ENCODE measurements around the gene AKAP1. TPM values are rescaled to one million over a fixed set of nuclear protein-coding genes. Genes with fewer than 3 reads are reported as not detected.

AKAP1 gene
- total RNA-seq, 1 experiment from 2014 or later: 34.9 TPM

DNA sequence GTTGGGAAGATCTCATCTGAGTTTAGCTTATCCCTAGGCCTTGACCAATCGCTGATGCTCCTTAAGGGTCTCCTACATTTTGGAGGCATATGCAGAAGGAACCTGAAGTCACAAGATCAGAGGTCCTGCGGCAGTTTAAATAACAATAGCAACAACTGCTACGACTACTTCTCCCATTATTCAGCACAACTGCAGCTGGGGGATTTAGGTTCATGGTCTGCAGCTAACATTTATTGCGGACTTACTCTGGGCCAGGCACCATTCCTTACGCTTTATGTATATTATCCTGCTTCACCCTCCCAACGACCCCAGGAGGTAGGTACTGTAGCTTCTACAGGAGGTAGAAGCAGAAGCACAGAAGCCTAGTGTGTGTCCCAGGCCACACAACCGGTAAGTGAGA lies 59.5 kb downstream of the AKAP1 start:
- BruUV-seq (replicated peaks): no TSS peak
- Histone ChIP-seq H2AFZ (no peak overlapping the region), H4K20me1 (ENCODE audit: insufficient read depth) (no peaks in the 10 kb centered on the region), H3K4me2 (no peak overlapping the region), H3K4me1 (replicated peaks; ENCODE audit: insufficient read depth) (no peaks in the 10 kb centered on the region), H3K79me2 (ENCODE audit: low read depth) (no peaks in the 10 kb centered on the region), H3K27ac (no peak overlapping the region), H3K9me2 (ENCODE audit: insufficient read depth) (no peaks in the 10 kb centered on the region), H3K27me3 (ENCODE audit: insufficient read depth, low read depth) (peaks cover 68% of the 10 kb centered on the region), H3K9me3 (ENCODE audit: insufficient read depth, low read depth) (no peaks in the 10 kb centered on the region), H3K36me3 (ENCODE audit: low read depth) (no peaks in the 10 kb centered on the region), H3F3A (ENCODE audit: insufficient read depth, low read depth) (no peaks in the 10 kb centered on the region), H3K4me3 (no peak overlapping the region)
- TF ChIP-seq, protein P1, sequence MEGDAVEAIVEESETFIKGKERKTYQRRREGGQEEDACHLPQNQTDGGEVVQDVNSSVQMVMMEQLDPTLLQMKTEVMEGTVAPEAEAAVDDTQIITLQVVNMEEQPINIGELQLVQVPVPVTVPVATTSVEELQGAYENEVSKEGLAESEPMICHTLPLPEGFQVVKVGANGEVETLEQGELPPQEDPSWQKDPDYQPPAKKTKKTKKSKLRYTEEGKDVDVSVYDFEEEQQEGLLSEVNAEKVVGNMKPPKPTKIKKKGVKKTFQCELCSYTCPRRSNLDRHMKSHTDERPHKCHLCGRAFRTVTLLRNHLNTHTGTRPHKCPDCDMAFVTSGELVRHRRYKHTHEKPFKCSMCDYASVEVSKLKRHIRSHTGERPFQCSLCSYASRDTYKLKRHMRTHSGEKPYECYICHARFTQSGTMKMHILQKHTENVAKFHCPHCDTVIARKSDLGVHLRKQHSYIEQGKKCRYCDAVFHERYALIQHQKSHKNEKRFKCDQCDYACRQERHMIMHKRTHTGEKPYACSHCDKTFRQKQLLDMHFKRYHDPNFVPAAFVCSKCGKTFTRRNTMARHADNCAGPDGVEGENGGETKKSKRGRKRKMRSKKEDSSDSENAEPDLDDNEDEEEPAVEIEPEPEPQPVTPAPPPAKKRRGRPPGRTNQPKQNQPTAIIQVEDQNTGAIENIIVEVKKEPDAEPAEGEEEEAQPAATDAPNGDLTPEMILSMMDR (conservative IDR thresholded peaks at IDR 0.05): no peak
- no peak for TF ChIP-seq EZH2 (IDR thresholded peaks at IDR 0.05; ENCODE audit: low read depth)
- ChIA-PET POLR2A (ENCODE audit: unreplicated experiment) (no interaction called here), CTCF (no interaction called here)
- no peak for DNase-seq
- intact Hi-C loops (cut with micrococcal nuclease; ENCODE audit: unreplicated experiment): no loop called here

DNA sequence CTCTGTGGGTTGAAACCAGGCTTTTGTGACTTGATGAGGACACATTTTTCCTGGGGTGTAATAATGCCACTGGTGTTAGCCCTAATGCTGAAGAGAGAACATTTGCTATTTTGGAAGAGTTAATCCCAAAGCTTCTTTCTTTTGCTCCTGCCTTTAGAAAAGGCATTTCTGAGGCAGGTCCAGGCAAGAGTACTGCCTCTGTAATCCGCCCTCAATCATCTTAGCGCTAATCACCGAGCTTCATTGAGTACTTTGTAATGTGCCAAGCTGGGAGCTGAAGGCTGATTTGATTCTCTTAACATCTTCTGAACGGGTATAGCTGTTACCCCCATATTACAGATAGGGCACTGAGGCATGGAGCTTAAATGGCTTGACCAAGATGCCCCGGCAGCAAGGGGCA lies 60.3 kb downstream of the AKAP1 start:
- intact Hi-C loops (cut with micrococcal nuclease; ENCODE audit: unreplicated experiment): no loop called here
- no peak overlapping the region for H3K4me2 ChIP-seq
- H3K36me3 ChIP-seq (ENCODE audit: low read depth): no peaks in the 10 kb centered on the region
- H3K79me2 ChIP-seq (ENCODE audit: low read depth): no peaks in the 10 kb centered on the region
- H3K27ac ChIP-seq: no peak overlapping the region
- ChIA-PET CTCF (no interaction called here), POLR2A (ENCODE audit: unreplicated experiment) (no interaction called here)
- peaks cover 75% of the 10 kb centered on the region for H3K27me3 ChIP-seq (ENCODE audit: insufficient read depth, low read depth)
- H3K9me2 ChIP-seq (ENCODE audit: insufficient read depth): no peaks in the 10 kb centered on the region
- no peak overlapping the region for H3K4me3 ChIP-seq
- no peak for DNase-seq
- H3K9me3 ChIP-seq (ENCODE audit: insufficient read depth, low read depth): no peaks in the 10 kb centered on the region
- no peaks in the 10 kb centered on the region for H4K20me1 ChIP-seq (ENCODE audit: insufficient read depth)
- no peaks in the 10 kb centered on the region for H3F3A ChIP-seq (ENCODE audit: insufficient read depth, low read depth)
- no peaks in the 10 kb centered on the region for H3K4me1 ChIP-seq (replicated peaks; ENCODE audit: insufficient read depth)
- TF ChIP-seq, protein P1 (conservative IDR thresholded peaks at IDR 0.05): no peak
- no peak for TF ChIP-seq EZH2 (IDR thresholded peaks at IDR 0.05; ENCODE audit: low read depth)
- no peak overlapping the region for H2AFZ ChIP-seq
- BruUV-seq (replicated peaks): no TSS peak

DNA sequence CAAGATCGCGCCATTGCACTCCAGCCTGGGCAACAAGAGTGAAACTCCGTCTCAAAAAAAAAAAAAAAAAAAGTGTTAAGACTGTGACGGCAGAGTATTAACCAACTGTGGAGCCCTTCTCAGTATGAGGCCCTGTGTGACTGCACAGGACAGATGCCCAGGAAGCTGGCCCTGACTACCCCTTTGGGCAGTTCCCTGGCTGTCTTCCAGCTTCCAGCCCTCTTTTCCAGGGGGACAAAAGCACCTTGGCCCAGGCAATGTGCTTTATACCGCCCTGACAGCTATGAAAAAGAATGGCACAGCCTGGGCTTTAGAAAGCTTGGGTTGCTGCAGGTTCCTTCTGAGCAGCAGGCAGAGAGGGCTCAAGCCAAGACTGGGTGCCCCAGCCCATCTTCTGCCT lies 61.2 kb downstream of the AKAP1 start:
- Histone ChIP-seq H3K36me3 (ENCODE audit: low read depth) (no peaks in the 10 kb centered on the region), H3K27me3 (ENCODE audit: insufficient read depth, low read depth) (peaks cover 83% of the 10 kb centered on the region), H3F3A (ENCODE audit: insufficient read depth, low read depth) (no peaks in the 10 kb centered on the region), H4K20me1 (ENCODE audit: insufficient read depth) (no peaks in the 10 kb centered on the region), H3K4me2 (no peak overlapping the region), H2AFZ (no peak overlapping the region), H3K9me2 (ENCODE audit: insufficient read depth) (no peaks in the 10 kb centered on the region), H3K79me2 (ENCODE audit: low read depth) (no peaks in the 10 kb centered on the region), H3K4me1 (replicated peaks; ENCODE audit: insufficient read depth) (no peaks in the 10 kb centered on the region), H3K4me3 (no peak overlapping the region), H3K27ac (no peak overlapping the region), H3K9me3 (ENCODE audit: insufficient read depth, low read depth) (no peaks in the 10 kb centered on the region)
- TF ChIP-seq, protein P1 (conservative IDR thresholded peaks at IDR 0.05): no peak
- no peak for TF ChIP-seq EZH2 (IDR thresholded peaks at IDR 0.05; ENCODE audit: low read depth)
- no TSS peak for BruUV-seq (replicated peaks)
- no peak for DNase-seq
- intact Hi-C loops (cut with micrococcal nuclease; ENCODE audit: unreplicated experiment): no loop called here
- POLR2A ChIA-PET (ENCODE audit: unreplicated experiment): no interaction called here
- CTCF ChIA-PET: no interaction called here

All from PC-9 (cell line).